ENCODE measurements around the gene KATNB1.

DNA sequence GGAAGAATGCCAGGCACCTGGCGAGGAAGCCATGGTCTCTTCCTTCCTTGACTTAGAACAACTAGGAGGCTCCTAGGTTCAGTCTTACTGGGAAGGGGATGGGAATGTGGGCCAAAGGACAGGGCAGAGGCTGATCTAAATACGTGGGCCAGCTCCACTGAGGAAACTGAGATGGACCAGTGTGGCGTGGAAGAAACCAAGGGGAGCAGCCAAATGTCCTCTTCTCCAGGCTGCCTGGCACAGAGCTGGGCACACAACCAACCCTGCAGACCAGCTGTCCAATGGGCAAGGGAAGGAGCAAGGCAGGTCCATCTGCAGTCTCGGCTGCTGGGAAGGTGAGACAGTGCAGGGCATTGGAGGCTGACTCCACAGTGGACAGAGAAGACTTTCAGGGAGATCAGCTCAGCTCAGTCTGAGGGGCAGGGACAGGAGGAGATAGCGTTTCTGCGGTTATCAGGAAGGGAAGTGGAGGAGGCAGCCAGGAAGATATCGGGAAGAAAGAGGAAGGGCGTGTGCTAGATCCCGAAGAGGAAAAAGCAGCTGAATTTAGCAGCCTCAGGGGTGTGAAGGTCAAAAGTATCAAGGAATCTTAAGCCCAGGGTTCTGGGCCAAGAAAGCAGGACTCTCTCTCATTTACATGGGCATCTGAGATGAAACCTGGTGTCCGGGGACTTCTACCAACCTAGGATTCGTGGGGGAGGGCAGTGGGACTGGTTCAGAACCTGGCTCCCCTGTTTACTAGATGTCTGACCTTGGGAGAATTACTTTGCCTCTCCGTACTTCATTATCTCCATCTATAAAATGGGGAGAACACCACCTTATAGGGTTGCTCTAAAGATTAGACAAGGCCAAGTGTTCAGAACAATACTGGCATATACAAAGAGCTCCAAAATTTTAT, 64.9 kb downstream of the KATNB1 start:
- TF ChIP-seq CTCF (conservative IDR thresholded peaks at IDR 0.05; ENCODE audit: low read length), result no peak
- no peak for TF ChIP-seq EZH2phosphoT487 (IDR thresholded peaks at IDR 0.05; ENCODE audit: borderline replicate concordance, low read depth, low read length)

Data from OCI-LY7 (cell line).